H9 (cell line): ENCODE measurements around the gene GRB2. TPM values are rescaled to one million over a fixed set of nuclear protein-coding genes. Genes with fewer than 3 reads are reported as not detected.

Source experiments
- DNase-seq: peaks from one replicate; pipeline ENCODE4 v3.0.0-alpha.2; 2017
- H2AFZ ChIP-seq: one replicate; pipeline ENCODE4 v1.6.1; 2013; ENCODE audit warnings: mild to moderate bottlenecking, low read length, control low read depth, moderate library complexity
- H2AK5ac ChIP-seq: 2 replicates; pipeline ENCODE4 v1.6.1; 2013; ENCODE audit warnings: low read length, control low read depth, mixed read lengths; ENCODE audit not compliant: insufficient read length
- H2BK120ac ChIP-seq: one replicate; pipeline ENCODE4 v1.6.1; 2013; ENCODE audit warnings: low read depth, mild to moderate bottlenecking, low read length, control low read depth, inconsistent platforms; ENCODE audit not compliant: poor library complexity, severe bottlenecking
- H2BK12ac ChIP-seq: 2 replicates; pipeline ENCODE4 v1.6.1; 2013; ENCODE audit warnings: low read length, control low read depth, mixed read lengths, low read depth; ENCODE audit not compliant: insufficient read length
- H2BK15ac ChIP-seq: 2 replicates; pipeline ENCODE4 v1.6.1; 2013; ENCODE audit warnings: low read depth, low read length, control low read depth
- H2BK20ac ChIP-seq: one replicate; pipeline ENCODE4 v1.6.1; 2013; ENCODE audit warnings: low read depth, mild to moderate bottlenecking, low read length, control low read depth, inconsistent platforms; ENCODE audit not compliant: poor library complexity, severe bottlenecking
- H2BK5ac ChIP-seq: 2 replicates; pipeline ENCODE4 v1.6.1; 2013; ENCODE audit warnings: low read length, control low read depth, mixed read lengths; ENCODE audit not compliant: insufficient read length
- H3K14ac ChIP-seq: 2 replicates; pipeline ENCODE4 v1.6.1; 2013; ENCODE audit warnings: low read length, control low read depth; ENCODE audit not compliant: insufficient read depth
- H3K18ac ChIP-seq: 2 replicates; pipeline ENCODE4 v1.6.1; 2013; ENCODE audit warnings: low read depth, mild to moderate bottlenecking, mixed read lengths, low read length, control low read depth; ENCODE audit not compliant: insufficient read length
- H3K23ac ChIP-seq: 2 replicates; pipeline ENCODE4 v1.6.1; 2013; ENCODE audit warnings: low read length, control low read depth, mixed read lengths, low read depth; ENCODE audit not compliant: insufficient read length
- H3K23me2 ChIP-seq: 2 replicates; pipeline ENCODE4 v1.6.1; 2013; ENCODE audit warnings: low read depth, mild to moderate bottlenecking, mixed read lengths, low read length, control low read depth; ENCODE audit not compliant: insufficient read length, poor library complexity, severe bottlenecking
- H3K27ac ChIP-seq: 2 replicates; pipeline ENCODE4 v1.5.1; 2013; ENCODE audit warnings: low read length, control low read depth, mixed read lengths, low read depth; ENCODE audit not compliant: insufficient read length
- H3K27me3 ChIP-seq: 2 replicates; pipeline ENCODE4 v1.6.1; 2013; ENCODE audit warnings: low read length, control low read depth, inconsistent platforms; ENCODE audit not compliant: insufficient read depth
- H3K4ac ChIP-seq: 2 replicates; pipeline ENCODE4 v1.6.1; 2013; ENCODE audit warnings: low read depth, mild to moderate bottlenecking, control low read depth, inconsistent platforms, low read length, moderate library complexity
- H3K4me1 ChIP-seq: 2 replicates; pipeline ENCODE4 v1.6.1; 2013; ENCODE audit warnings: low read length, control low read depth, inconsistent platforms; ENCODE audit not compliant: insufficient read depth
- H3K4me2 ChIP-seq: 2 replicates; pipeline ENCODE4 v1.6.1; 2013; ENCODE audit warnings: low read length, control low read depth, mixed read lengths; ENCODE audit not compliant: insufficient read length, insufficient read depth
- H3K56ac ChIP-seq: 2 replicates; pipeline ENCODE4 v1.6.1; 2013; ENCODE audit warnings: low read depth, mild to moderate bottlenecking, mixed read lengths, low read length, control low read depth; ENCODE audit not compliant: insufficient read length
- H3K79me1 ChIP-seq: 2 replicates; pipeline ENCODE4 v1.6.1; 2013; ENCODE audit warnings: low read depth, mild to moderate bottlenecking, moderate library complexity, low read length, control low read depth, inconsistent platforms; ENCODE audit not compliant: insufficient read depth, poor library complexity, severe bottlenecking
- H3K79me2 ChIP-seq: 2 replicates; pipeline ENCODE4 v1.6.1; 2013; ENCODE audit warnings: low read length, control low read depth, inconsistent platforms; ENCODE audit not compliant: insufficient read depth
- H3K9ac ChIP-seq: 2 replicates; pipeline ENCODE4 v1.6.1; 2013; ENCODE audit warnings: low read length, control low read depth, mixed read lengths; ENCODE audit not compliant: insufficient read length; ENCODE audit errors: extremely low read depth
- H3K9me3 ChIP-seq: one replicate; pipeline ENCODE4 v1.6.1; 2013; ENCODE audit warnings: low read depth, low read length, inconsistent platforms; ENCODE audit not compliant: control insufficient read depth
- H3T11ph ChIP-seq: one replicate; pipeline ENCODE4 v1.6.1; 2013; ENCODE audit warnings: mild to moderate bottlenecking, low read length, control low read depth, inconsistent platforms
- H4K20me1 ChIP-seq: one replicate; pipeline ENCODE4 v1.6.1; 2013; ENCODE audit not compliant: control insufficient read depth, insufficient read length, insufficient read depth
- H4K5ac ChIP-seq: 2 replicates; pipeline ENCODE4 v1.6.1; 2013; ENCODE audit warnings: low read depth, mild to moderate bottlenecking, mixed read lengths, low read length, control low read depth; ENCODE audit not compliant: insufficient read length
- H4K8ac ChIP-seq: replicated peaks from 2 replicates; pipeline ENCODE4 v1.6.1; 2013; ENCODE audit warnings: low read length, control low read depth, mixed read lengths, low read depth; ENCODE audit not compliant: insufficient read length
- H4K91ac ChIP-seq: 2 replicates; pipeline ENCODE4 v1.6.1; 2013; ENCODE audit warnings: low read depth, mild to moderate bottlenecking, moderate library complexity, mixed read lengths, low read length, control low read depth; ENCODE audit not compliant: insufficient read length
- H3K27ac Mint-ChIP-seq, 3 experiments: 2 replicates in 2 of 3; 3 replicates in 1 of 3; pipeline ENCODE4 v1.8.0; 2020 to 2021; ENCODE audit warnings: mixed read lengths in 3 of 3, mild to moderate bottlenecking in 1 of 3, moderate library complexity in 1 of 3
- H3K27me3 Mint-ChIP-seq: 2 replicates; pipeline ENCODE4 v1.8.0; 2021; ENCODE audit warnings: low read depth, mild to moderate bottlenecking, moderate library complexity, mixed read lengths
- H3K36me3 Mint-ChIP-seq, 3 experiments: 2 replicates in 2 of 3; 3 replicates in 1 of 3; pipeline ENCODE4 v1.8.0; 2020 to 2021; ENCODE audit warnings: low read depth in 3 of 3, mixed read lengths in 3 of 3; ENCODE audit not compliant: insufficient read depth in 1 of 3
- H3K4me1 Mint-ChIP-seq, 2 experiments: 2 replicates each; pipeline ENCODE4 v1.8.0; 2020; ENCODE audit warnings: mixed read lengths in 2 of 2
- H3K4me3 Mint-ChIP-seq, 2 experiments: 2 replicates in 1 of 2; 3 replicates in 1 of 2; pipeline ENCODE4 v1.8.0; 2020 to 2021; ENCODE audit warnings: mild to moderate bottlenecking in 2 of 2, mixed read lengths in 2 of 2, moderate library complexity in 1 of 2
- H3K9me3 Mint-ChIP-seq, 2 experiments: 2 replicates in 1 of 2; 3 replicates in 1 of 2; pipeline ENCODE4 v1.8.0; 2020; ENCODE audit warnings: mild to moderate bottlenecking in 2 of 2, mixed read lengths in 2 of 2, moderate library complexity in 1 of 2
- CTCF ChIP-seq: fragments of 200-600 bp; sonication (generic); conservative IDR thresholded peaks from 3 replicates; pipeline ENCODE4 v1.8.0; 2021; ENCODE audit warnings: antibody characterized with exemption, mild to moderate bottlenecking
- WGBS: extraction: QIAGEN DNeasy Blood & Tissue Kit; methylation state at CpG from one replicate; pipeline ENCODE4 v1.1.7; 2013; ENCODE audit warnings: missing lambda C conversion rate, low lambda C conversion rate, mixed read lengths; ENCODE audit not compliant: insufficient read length; ENCODE audit errors: extremely low coverage; 5-methylcytosine and 5-hydroxymethylcytosine counted together
- total RNA-seq: library from RNA; stranded (reverse); gene quantifications from 2 replicates; pipeline ENCODE4 v1.2.1, GENCODE V29; 2021

The GRB2 gene
- total RNA-seq, 1 experiment from 2014 or later = 91.7 TPM

GRCh38 chr17:75402026-75402425 is 3.5 kb downstream of the GRB2 start:
- no peak overlapping the region for H2AK5ac ChIP-seq
- no peaks in the 10 kb centered on the region for H3K27me3 ChIP-seq
- Mint-ChIP-seq H3K9me3 (no peaks in the 10 kb centered on the region), H3K27ac (no peak overlapping the region), H3K4me1 (peaks cover 14 to 20% of the 10 kb centered on the region in 2 experiments), H3K27me3 (no peaks in the 10 kb centered on the region), H3K4me3 (no peak overlapping the region), H3K36me3 (peaks cover 0 to 10% (median 4%) of the 10 kb centered on the region in 3 experiments; a peak in 3 of 7 replicates)
- H3K56ac ChIP-seq = no peak overlapping the region
- WGBS = no CpG with 5 or more reads among the region's 2 CpGs
- H3K4me1 ChIP-seq = no peaks in the 10 kb centered on the region
- no peaks in the 10 kb centered on the region for H3K79me1 ChIP-seq
- H3K9me3 ChIP-seq = no peaks in the 10 kb centered on the region
- H2AFZ ChIP-seq = no peak overlapping the region
- peaks cover 28% of the 10 kb centered on the region; the same call in 1 of the 2 replicates for H3K79me2 ChIP-seq
- H2BK15ac ChIP-seq = no peak overlapping the region
- no peak overlapping the region for H2BK5ac ChIP-seq
- no peak overlapping the region for H2BK12ac ChIP-seq
- H3K4ac ChIP-seq = no peak overlapping the region
- H3K4me2 ChIP-seq = no peak overlapping the region
- no peak overlapping the region for H3K18ac ChIP-seq
- no peaks in the 10 kb centered on the region for H4K20me1 ChIP-seq
- TF ChIP-seq CTCF = no peak
- H4K8ac ChIP-seq = no peak overlapping the region
- no peak overlapping the region for H4K91ac ChIP-seq
- no peak overlapping the region for H3T11ph ChIP-seq
- peaks cover 9% of the 10 kb centered on the region for H3K23me2 ChIP-seq
- H3K9ac ChIP-seq = no peak overlapping the region
- H2BK20ac ChIP-seq = no peak overlapping the region
- H3K23ac ChIP-seq = no peak overlapping the region
- H2BK120ac ChIP-seq = no peak overlapping the region
- H4K5ac ChIP-seq = no peak overlapping the region
- H3K27ac ChIP-seq = no peak overlapping the region
- DNase-seq = no peak
- H3K14ac ChIP-seq = no peak overlapping the region
